Putamen (tissue), 1 donor: ENCODE data around the gene NT5C1A.

Experiments
- DNase-seq: peaks from one replicate; pipeline ENCODE4 v3.0.0-alpha.2; 2016; ENCODE audit warnings: low spot score

The NT5C1A gene

DNA sequence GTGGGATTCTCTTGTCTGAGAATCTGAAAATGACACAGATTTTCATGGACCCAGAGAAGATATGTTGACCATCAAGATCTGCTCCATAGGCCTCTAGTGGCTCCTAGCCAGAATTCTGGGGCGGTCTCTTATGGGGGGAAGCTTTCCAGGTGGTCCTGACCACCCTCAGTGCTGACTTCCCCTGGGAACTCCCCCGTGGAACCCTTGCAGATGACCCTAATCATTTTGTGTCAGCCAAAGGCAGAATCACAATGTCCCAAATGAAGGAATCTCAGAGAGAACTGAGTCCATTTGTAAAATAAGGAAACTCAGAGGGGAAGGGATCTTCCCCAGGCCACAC is 36.1 kb downstream of the NT5C1A start:
- no peak for DNase-seq

DNA sequence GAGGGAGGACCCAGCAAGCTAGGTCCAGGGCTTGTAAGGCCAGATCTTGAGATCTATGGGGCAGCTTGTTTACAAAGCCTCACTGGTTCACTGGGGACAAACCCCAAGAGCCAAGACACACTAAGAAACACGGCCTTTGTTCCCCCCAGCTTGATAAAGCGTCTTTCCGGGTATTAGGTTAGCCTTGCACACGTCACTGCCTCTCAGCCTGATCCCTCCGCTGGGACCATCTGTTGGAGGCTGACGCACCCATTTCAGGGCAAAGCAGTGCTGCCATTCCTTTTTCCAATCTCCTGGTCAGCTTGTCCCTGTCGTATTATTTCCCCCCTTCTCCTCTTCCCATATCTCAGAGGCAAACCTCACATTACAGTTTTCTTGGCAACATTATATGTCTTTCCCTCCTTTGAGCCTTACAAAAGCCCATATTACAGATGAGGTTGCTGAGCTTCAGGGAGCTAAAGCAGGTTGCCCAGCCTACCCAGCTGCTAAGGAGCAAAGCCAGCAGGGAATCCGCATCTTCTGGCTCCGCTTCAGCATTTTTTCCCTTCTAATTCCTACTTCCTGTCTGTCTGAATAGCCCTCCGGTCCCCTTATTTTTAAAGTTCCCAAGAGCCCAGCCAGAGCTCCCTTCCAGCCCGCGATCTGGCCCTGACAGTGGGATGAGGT is 36.6 kb downstream of the NT5C1A start:
- DNase-seq: no peak

DNA sequence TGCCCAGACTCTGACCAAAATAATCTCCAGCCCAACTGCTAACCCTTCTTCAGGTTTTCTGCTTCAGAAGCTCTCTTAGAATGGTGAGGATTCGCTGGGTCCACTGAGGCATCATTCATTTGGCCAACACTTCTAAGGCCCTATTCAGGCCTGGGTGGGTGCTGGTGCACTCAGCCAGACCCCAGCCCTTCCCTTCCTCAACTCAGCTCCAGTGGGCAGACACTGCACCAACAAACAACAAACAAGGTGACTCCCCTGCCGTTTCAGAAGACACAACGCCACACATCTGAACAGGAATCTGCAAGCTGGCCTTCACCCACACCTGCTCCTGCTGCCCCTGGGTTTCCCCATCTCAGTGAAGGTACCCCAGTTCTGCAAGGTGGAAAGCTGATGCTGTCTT is 38.5 kb downstream of the NT5C1A start:
- DNase-seq: no peak

DNA sequence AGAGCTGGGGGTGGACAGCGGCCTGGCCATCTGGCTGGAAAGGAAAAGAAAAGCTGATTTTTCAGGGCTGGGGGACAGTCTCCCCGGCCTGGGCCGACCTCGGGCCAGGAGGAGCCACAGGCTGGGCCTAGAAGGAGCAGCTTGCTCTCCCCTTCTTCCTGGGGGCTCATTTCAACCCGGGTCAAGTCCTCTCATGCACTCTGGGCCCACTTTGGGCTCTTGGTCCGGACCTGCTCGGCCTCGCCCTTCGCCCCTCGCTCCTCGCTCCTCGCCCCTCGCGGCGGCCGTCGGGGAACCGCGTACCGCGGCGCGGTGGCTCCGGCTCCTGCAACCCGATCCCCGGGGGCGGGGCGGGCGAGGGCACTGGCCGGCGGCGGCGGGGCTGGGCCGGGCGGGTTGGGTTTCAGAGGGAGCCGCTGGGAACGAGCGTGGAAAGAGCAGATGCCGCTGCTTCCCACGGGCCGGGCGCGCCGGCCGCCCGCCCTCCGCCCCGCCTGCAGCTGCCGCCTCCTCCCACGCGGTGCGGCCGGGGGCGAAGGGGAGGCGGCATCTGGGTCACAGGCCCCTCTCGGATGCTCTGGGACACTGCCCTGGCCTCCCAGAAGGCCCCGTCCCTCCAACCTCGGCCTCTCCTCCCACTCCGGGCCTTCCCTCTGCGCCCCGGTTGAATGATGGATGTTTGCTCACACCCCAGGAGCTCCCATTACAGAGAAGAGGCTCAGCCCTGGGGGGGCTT is 39.1 kb downstream of the NT5C1A start:
- DNase-seq: no peak

DNA sequence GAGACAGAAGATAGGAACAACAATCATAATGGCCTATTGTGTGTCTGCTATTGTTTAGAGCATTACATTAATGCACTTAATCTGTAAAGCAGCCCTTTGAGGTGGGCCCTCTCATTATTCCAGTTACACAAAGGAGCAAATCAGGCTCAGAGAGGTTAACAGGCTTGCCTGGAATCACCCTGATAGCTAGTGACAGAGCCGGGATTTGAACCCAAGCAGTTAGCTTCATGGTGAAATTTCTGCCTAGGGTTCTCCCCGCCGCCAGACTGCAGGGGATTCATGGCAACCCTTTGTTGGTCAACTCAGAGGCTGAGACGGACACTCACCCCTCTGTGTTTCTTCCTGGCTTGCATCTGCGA is 39.6 kb downstream of the NT5C1A start:
- DNase-seq: no peak

DNA sequence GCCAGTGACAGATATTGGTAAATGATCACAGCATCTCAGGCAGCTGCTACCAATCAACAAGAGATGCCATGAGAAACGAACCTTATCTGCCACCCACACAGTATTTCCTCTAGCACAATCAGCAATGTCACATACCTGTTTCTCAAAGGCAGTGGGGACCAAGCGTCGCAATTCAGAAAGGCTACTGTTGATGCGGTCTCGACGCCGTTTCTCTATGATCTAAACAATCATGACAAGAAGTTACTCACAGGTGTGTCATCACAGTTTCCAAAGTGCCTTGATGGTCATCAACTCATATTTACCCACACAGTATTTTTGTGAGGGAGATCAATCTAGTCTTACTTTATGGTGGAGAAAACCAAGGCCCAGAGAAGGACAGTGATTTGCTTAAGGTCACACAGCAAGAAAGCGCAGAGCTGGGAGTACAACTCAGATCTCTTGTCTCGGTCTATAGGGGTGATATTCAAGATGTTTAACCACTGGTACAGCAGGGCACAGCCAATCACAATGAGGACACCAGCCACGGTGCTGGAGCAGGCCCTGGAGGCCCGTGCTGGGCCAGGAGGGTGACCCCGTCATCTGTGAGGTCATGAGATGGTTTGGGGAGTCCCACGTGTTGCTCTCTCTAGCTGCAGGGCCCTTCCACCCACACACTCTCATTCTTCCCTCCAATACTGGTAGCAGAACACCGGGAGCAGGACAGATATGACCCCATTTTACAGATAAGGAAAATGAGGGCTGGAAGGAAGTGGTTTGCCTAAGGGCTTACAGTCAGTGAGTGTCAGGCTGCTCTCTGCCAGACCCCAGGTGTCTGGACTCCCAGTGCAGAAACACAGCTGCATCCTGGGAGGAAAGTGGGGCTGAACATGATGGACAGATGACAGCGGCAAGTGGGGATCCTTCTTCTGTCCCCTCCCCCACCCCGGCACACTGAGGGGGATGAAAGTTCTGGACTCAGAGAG is 40.3 kb downstream of the NT5C1A start:
- no peak for DNase-seq

DNA sequence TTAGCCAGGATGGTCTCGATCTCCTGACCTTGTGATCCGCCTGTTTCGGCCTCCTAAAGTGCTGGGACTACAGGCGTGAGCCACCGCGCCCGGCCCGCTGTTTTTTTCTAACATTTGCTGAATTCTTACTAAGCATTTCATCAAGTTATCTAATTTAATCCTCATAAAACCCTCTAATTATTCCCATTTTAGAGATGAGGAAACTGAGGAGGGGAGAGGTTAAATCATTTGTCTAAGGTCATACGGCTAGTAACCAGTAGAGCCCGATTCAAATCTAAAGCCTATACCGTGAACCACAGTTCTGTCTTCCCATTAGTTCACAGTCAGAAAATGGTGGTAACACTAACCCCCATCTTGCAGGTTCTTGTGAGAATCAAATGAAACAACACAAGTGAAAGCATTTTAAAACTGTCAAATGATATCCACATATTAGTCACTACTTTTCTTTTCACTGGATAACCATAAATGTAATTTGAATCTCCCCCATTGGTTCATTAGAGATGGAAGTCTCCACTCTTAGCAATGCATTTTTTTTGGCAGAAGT is 43.0 kb downstream of the NT5C1A start:
- no peak for DNase-seq

DNA sequence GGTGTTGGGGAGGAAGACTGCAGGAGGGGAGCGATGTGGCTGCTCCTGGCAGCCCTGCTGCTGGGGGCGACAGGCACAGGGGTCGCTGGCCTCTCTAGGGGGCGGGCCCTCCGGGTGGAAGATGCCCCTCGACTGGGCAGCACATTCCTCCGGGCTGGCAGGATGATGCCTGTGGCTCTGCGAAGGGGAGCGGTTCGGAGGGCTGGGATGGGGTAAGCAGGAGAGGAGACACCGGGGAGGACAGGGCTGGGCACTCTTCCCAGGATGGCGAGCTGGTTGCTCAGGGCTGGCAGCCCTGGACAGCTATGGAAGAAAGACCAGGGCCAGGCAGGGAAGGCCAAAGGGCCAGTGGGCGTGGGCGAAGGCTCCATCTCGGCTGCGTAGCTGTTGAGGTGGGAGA is 45.3 kb downstream of the NT5C1A start:
- DNase-seq: no peak

DNA sequence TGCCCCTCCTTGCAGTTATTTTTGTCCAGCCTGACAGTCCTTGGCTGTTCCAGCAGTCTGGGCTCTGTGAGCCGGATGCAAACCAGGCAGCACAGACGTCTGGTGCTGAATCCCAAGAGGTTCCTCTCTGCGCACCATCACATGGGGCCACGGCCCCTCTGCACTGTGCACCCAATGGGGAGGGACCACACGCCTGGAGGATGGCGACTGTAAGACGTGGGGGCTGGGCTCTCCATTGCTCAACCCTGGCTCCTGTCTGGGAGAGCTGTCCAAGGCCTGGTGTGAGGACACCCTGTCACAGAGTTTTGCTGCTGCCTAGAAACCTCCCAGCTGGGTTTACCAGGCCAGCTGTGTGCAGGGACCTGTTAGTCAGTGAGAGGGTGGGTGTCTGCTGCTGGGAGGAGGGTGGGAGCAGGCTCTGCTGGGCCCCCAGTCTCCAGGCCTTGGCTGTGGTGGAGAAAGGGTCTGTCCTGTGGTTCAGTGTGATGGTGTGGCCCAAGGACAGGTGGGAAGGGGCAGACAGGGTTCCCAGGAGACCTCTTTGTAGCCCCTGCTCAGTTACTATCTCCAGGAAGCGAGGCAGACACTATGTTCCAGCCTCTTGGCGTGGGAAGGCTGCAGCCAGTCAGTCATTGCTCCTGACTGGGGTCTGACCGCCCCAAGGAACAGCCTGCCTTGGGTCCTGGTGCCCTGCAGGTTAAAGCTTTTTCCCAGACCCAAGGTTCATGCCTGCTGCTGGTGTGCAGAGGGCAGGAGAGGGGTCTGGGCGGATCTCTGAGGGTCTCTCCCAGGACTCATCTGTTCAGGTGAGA is 46.2 kb downstream of the NT5C1A start:
- peak; percentile 70 for DNase-seq

DNA sequence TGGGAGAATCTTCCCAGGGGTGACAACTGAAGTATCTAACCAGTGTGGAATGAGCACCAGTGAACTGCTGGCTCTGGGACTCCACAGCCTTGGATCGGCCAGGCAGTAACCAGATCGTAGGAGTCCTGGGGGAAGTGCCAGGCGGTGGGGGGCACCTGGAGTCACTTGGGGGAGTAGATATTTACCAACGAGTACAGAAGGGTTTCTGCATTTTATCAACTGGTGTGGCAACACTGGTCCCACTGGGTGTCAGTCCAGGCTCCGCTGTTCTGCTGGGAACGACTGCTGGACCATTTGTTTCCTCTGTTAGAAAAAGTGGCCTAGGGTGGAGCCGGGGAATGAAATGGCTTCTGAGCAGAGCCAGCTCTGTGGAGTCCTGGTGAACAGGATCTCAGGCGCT is 46.9 kb downstream of the NT5C1A start:
- DNase-seq: no peak

DNA sequence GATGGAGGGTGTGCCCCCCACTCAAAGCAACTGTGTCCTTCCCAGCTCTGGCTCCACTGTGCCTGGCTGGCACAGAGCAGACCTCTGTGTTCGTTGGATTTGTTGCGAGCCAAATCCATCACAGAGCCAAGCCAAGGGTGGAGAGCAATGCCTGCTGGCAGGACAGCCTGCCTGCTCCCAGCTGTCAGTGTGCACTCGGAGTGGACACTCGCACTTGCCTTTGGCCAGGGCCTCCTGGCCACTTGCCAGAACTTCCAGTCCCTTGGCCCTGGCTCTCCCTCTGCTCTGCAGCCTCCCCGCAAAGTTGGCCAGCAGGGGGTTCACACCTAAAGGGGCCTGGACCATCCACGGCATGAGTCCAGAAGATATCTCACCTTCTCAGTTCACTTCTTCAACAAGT is 48.9 kb downstream of the NT5C1A start:
- peak; percentile 28 for DNase-seq

DNA sequence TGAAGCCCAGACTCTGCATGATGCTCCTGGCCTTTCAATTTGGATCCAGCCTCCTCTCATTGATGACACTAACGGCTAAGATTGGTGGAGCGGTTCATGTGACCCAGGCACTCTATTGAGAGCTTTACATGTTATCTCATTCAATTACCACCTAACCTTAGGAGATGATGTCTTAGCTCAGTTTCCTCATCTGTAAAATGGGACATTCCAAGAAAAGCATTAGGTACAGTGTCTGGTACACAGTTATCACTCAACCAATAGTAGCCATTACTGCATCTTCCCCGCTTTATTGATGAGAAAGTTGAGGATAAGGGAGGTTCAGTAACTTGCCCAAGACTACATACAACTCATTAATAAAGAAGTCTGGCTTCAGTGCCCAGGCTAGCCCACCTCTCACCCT is 49.5 kb downstream of the NT5C1A start:
- no peak for DNase-seq

DNA sequence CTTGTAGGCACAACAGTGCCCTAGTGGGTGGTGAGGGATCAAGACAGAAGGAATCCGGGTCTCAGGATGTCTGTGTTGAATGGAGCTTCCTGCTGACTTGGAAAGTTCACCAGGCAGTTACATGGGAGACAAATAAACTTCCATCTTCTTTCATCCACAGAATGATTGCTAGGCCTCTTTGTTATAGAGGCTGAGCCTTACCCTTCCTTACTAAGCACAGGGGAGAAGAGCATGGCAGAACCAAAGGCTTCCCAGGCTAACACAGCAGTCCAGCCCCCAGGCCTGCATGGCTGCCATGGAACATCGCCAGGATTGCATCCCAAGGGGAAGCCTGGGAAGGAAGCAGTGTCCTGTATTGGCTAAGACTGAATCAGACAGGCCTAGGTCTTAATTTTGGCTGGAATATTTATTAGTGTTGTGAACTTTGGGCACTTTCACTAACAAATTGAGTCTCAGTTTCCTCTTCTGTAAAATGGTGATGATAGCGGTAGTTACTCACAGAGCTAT is 51.2 kb downstream of the NT5C1A start:
- DNase-seq: no peak

DNA sequence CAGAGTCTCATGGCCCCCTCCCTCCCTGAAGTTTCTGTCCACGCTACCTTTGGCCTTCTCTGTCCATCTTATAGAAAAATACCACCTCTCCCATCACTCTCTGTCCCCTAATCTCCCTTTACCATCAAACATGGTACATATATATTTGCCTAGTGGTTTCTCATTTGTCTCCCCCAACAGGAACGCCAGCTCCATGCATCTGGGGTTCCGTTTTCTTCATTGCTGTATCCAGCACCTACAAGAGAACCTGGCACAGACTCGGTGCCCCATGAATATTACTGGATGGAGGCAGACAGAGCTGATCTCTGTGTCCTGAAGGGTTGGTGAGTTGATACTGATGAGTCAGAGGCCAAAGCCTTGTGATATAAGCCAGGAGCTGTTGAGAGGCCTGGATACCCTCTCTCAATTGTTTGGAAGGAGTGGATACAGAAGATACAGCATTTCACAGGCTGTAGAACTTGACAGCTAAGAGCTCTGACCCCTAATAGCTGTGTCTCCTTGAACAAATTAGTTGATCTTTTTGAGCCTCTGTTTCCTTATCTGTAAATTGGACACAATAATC is 54.3 kb downstream of the NT5C1A start:
- no peak for DNase-seq

DNA sequence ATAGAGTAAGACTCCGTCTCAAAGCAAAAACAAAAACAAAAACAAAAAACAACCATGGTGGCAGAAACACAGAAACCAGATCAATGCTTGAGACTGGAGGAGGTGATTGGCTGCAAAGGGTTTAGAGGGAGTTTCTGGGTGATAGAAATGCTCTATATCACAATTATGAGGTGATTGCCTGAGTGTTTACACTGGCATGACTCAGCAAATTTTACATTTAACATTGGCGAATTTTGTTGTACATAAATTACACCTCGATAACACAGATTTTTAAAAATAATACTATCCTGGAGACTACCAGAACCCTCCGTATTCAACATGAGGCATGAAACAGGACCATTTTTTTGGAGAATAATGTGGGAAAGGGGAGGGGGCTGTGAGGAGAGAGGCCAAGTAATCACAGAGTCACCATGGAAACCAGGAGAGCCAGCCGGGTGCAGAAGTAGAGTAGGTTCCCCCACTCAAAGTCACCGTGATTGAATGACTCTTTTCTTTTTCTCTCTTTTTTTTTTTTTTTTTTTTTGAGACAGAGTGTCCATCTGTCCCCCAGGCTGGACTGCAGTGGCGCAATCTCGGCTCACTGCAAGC is 56.7 kb downstream of the NT5C1A start:
- no peak for DNase-seq

DNA sequence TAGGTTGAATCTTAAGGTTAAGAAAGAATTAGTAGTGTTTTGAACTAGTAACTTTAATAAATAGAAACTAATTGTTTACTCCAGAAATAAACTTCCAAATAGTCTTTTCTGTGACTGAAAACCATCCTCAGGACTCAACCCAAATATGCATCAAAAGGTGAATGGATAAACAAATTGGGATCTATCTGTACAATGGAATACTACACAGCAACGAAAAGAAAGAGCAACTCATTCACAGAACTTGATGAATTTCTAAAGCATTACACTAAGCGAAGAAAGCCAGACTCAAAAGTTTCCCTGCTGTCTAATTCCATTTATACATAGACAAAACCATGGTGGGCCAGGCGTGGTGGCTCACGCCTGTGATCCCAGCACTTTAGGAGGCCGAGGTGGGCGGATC is 57.4 kb downstream of the NT5C1A start:
- no peak for DNase-seq

DNA sequence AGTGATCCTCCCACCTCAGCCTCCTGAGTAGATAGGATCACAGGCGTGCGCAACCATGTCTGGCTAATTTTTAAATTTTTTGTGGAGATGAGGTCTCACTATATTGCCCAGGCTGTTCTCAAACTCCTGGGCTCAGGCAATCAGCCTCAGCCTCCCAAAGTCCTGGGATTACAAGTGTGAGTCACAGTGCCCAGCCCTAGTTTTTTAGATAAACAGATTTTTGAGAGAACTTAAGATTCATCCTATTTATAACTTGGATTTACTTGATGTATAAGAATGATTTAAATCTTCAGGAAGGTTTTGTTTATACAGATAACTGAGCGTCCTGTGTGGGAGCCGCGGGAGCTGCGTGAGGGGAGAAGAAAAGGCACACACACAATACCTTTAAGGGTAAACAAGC is 58.7 kb downstream of the NT5C1A start:
- no peak for DNase-seq

DNA sequence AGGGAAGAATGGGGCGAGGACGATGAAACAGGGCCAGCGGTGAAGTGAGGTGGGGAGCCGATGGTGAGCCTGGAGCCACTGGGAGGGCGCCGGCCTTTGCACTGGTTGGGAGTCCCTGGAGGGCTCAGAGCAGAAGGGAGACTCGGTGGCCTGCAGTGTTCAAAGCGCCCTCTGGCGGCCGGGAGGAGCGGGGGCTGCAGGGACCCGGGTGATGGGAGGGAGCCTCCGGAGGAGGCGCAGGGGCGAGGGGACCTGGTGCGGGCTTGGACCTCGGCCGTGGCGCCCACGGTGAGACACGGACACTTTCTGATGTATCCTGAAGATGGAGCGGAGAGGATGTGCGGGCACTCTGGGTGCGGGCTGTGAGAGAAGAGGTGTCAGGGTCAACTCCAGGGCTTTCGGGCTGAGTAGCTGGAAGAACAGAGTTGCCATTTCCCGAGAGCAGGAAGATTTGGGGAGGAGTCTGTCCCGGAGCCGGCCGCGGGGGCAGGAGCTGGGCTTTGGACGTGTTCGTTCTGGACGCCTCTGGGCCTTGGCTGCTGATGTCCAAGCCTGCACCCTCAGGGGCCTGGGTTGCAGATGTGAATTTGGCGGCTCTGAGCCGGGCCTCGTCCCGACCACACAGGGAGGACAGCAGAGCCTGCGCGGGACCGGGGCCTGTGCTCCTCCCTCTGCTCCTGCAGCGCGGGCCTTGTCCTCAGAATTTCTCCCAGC is 62.1 kb downstream of the NT5C1A start:
- peak; percentile 15 for DNase-seq
